GM18951 (cell line): ENCODE measurements around the gene DENND1B.

ENCODE experiments used
- POLR2A ChIP-seq: IDR thresholded peaks from 4 replicates; pipeline ENCODE4 v1.6.1; 2011; ENCODE audit warnings: mild to moderate bottlenecking; ENCODE audit not compliant: insufficient read length, insufficient read depth; ENCODE audit errors: extremely low read depth
- in situ Hi-C: fragments of 300-500 bp; cut with MboI; formaldehyde crosslinking; loops from one replicate; pipeline ENCODE4 v1.12.0; 2022; ENCODE audit warnings: low sequenced_read_pairs, mixed read lengths, inconsistent platforms; ENCODE audit not compliant: unreplicated experiment

DENND1B gene

GRCh38 chr1:197471248-197471985, 303.9 kb downstream of the DENND1B start:
- in situ Hi-C loops: no loop called here
- TF ChIP-seq POLR2A: no peak

GRCh38 chr1:197470330-197470729, 304.9 kb downstream of the DENND1B start:
- no peak for TF ChIP-seq POLR2A
- in situ Hi-C loops: no loop called here

GRCh38 chr1:197469620-197470210, 305.6 kb downstream of the DENND1B start:
- in situ Hi-C loops: no loop called here

GRCh38 chr1:197468543-197469175, 306.6 kb downstream of the DENND1B start:
- no peak for TF ChIP-seq POLR2A
- in situ Hi-C loops: no loop called here

More at GRCh38 chr1:197469620-197470210, 305.6 kb downstream of the DENND1B start:
- no peak for TF ChIP-seq POLR2A

- TF ChIP-seq POLR2A: no peak
- in situ Hi-C loops: no loop called here
Measured at GRCh38 chr1:197467881-197468280, 307.4 kb downstream of the DENND1B start.

GRCh38 chr1:197466813-197467212, 308.5 kb downstream of the DENND1B start:
- no peak for TF ChIP-seq POLR2A
- in situ Hi-C loops: no loop called here

- in situ Hi-C loops: no loop called here
- TF ChIP-seq POLR2A: no peak
Measured at GRCh38 chr1:197465528-197466327, 309.6 kb downstream of the DENND1B start.

- in situ Hi-C loops: no loop called here
Measured at GRCh38 chr1:197464044-197464443, 311.2 kb downstream of the DENND1B start.

GRCh38 chr1:197463142-197463541, 312.1 kb downstream of the DENND1B start:
- TF ChIP-seq POLR2A: no peak
- in situ Hi-C loops: no loop called here

More at GRCh38 chr1:197464044-197464443, 311.2 kb downstream of the DENND1B start:
- TF ChIP-seq POLR2A: no peak

- in situ Hi-C loops: no loop called here
- no peak for TF ChIP-seq POLR2A
Measured at GRCh38 chr1:197462539-197462938, 312.7 kb downstream of the DENND1B start.
